Fibroblast of skin of back (primary cell): Measurements from ENCODE around the gene ACSL6.

Source experiments
- DNase-seq: peaks from one replicate; pipeline ENCODE4 v3.0.0-alpha.2; 2013

The ACSL6 gene

DNA sequence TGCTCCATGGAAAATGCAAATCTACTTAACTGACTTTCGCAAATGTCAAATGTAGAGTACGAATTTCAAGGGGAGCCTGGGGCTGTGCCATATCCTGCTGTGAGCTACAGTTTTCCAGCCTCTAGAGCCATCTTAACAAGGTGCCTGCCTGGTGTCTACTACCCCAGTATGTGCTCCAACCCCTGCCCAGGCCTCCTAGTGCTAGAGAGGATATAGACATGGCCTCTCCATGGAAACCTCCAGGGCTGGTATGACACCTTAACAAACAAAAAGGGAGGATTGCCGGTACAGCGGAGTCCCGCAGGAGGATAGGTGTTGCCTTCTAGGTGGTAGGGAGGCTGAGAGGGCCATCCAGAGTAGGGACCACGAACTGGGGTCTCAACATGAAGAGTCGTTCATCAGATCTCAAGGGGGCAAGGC, 35.4 kb upstream of the ACSL6 start:
- DNase-seq, result no peak

DNA sequence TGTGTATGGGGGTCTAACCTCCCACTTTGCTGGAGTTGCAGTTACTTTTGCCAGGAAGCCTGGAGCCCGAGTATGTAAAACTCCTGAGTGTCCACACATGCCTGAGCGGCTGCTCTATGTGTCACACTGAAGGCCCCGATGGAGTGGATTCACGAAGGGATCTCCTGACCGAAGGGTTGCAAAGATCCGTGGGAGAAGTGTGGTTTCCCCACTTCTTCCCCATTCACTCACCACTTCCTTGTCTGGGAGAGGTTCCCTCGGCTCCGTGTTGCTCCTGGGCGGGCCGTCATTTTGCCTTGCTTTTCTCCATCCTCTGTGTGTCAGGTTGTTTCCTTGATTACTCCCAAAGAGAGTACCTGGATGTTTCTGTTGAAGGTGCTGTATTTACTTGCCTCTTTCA, 32.7 kb upstream of the ACSL6 start:
- no peak for DNase-seq

DNA sequence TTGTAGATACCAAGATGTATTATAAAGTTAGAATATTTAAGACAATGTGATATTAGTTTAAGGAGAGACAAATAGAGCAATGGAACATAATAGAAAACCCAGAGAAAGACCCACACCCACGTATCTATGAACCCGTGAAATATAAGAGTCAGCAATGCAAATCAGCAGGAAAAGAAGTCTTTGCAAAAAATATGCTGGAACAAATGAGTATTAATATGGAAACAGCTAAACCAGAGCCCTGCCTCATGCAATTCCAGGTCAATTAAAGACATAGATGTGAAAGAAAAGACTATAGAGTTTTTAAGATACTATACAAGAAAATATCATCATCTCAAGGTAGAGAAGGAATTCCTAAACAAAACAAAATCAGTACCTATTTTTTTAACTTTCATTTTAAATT, 25.9 kb upstream of the ACSL6 start:
- DNase-seq, result no peak

DNA sequence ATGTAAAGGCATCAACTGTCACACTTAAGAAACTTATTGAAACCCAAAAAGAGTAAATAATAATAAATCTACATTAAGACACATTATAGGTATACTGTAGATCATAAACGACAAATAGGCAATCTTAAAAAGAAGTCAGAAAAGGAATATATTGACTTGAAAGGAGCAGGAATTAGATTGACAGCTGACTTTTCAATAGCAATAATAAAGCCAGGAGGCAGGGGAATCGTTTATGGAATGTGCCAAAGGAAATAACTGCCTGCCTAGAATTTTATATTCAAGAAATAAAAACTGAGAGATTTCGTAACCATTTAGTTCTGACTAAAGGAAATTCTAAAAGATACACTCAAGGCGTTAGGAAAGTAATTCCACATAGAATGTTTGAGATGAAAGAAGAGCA, 21.7 kb upstream of the ACSL6 start:
- no peak for DNase-seq

DNA sequence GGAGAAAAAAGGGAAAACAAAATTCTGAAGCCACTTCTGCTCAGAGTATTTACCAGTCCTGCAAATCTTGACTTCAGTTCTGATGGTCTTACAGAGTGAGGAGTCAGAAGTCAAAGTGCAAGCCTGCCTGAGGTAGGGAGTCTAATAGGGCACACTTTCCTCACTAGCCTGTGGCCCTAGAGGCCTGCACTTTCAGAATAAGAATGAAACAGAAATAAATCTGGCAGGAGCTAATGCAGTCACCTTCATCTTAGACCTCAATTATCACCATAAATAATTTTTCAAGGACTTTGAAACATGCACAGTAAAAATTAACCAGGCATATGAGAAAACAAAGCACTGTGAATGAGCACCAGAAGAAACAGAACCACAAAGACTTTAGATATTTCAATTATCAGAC, 20.7 kb upstream of the ACSL6 start:
- DNase-seq, result no peak

DNA sequence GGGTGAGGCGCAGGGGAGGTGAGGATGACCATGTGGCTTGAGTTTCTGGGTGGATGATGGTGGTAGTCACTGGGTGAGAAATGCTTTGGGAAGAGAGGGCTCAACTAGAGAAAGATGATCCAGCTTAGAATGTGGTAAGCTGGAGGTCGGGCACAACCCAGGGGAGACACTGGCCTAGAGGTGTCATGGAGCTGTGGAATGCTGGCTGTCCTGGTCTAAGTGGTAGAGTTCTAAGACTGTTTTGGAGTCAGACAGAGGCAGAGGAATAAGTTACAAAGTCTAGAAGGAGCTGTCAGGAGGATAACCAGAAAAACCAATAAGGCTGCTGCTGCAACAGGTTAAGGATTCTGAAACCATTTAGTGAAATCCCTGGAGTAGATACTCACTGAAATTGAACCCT, 19.2 kb upstream of the ACSL6 start:
- DNase-seq, result no peak

DNA sequence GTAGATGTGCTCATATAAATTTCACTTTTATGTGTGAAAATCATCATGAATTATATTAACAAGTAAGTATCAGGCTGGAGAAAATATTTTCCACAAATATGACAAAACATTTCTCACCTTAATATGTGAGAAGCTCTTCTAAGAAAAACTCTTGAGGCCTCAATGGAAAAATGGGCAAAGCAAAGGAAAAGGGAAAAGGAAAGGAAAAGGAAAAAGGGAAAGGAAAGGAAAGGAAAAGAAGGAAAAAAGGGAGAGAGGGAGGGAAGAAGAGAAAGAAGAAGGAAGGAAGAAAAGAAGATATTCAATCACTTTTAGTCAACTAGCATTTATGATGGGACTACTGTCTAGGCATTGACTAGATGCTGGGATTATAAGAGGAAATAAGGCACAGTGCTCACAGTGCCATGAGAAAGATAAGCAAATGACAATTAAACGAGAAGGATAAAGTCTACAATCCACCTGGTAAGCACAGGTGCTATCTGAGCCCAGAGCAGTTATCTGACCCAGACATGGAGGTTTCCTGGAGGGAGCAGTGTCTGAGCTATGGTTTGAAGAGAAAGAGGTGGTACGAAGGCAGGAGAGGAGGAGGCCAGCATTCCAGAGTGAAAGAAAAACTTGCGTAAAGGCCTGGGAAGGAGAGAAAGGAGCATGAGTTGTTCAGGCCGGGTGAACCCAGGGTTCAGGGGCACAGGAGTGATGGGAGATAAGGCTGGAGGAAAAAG, 18.3 kb upstream of the ACSL6 start:
- no peak for DNase-seq

DNA sequence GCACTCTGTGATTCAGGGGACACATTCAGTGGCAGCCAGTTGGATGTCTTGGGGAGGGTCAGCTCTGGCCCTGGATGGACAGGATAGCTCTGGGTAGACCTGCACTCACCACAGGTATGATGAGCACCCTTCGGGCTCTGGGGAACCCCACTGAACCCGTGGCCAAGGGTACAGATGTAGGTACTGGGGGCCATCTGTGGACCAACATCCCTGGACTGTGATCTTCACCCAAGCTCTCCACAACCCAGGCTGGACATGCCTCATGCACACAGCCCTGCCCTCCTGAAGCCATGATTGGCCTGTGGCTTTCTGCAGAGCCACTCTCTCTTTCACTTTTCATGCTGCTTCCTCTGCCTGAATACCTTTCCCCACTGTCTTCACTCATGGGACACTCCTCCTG, 15.6 kb upstream of the ACSL6 start:
- no peak for DNase-seq

DNA sequence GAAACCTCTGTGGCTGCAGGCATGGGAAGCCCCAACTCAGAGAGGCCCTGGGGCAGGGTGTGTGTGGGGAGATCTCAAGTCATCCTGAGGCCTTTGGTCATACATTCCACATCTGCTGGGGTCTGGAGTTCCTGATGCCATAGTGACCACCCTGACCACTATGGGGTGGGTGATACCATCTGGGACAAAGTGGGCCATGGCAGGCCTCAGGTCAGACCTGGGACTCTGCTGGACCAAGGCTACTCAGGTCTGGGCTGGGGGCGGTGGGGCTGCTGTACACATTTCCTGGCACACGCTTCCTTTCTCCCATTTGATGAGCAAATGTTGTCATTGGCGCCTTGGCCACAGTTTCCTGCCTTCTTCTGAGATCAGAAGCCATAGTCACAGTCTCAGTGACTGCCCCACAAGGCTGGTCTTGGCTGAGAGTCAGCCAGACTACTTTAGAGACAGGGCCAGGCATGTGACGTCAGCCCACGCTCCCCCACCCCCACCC, 15.1 kb upstream of the ACSL6 start:
- no peak for DNase-seq

DNA sequence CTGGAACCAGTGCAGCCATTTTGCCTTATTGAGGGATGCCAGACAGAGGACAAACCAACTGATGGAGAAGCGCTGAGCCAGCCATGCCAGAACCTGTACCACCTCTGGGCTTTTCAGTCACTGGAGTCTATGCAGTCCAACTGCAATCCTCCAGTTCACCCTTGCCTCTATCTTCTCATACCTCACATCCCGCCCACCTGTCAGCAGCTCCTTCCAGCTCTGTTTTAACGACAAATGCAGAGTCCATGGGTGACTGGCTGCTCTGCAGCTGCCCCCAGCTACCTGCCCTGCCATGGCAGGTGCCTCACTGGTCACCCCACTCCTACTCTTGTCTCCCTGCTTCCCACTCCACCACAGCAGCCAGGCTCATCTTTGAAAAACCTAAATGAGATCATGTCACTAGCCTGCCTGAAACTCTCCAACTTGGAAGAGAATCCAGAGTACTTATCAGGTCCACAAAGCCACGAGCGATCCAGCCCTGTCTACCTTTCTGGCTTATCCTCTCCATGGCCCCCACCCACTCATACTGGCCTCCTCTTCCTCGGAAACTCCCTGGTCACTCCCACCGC, 14.0 kb upstream of the ACSL6 start:
- DNase-seq, result no peak

DNA sequence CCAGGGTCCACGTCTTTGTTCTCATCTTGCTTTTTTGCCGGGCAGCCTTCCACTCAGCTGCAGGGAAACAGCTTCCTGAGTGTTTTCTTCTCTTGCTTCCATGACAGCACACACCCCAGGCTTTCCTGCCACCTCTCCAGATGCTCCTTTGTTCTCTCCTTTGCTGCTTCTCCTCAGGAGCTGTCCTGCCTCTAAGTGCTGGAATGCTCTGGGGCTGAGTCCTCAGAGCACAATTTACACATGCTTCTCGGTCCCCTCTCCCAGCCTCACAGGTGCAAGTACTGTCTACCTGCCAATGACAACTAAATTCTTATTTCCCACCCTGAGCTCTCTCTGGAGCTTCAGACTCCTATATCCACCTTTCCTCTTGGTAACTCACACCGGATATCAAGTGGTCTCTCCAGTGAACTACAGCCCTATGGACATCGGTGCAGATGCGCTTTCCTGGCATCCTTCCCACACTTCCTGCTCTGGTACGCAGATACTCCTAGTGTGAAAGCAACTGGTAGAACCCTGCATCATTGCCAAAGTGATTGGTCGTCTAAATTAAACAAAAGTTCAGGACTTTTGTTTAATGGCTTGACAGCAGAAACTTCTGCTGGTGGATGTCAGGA, 13.4 kb upstream of the ACSL6 start:
- DNase-seq, result no peak

DNA sequence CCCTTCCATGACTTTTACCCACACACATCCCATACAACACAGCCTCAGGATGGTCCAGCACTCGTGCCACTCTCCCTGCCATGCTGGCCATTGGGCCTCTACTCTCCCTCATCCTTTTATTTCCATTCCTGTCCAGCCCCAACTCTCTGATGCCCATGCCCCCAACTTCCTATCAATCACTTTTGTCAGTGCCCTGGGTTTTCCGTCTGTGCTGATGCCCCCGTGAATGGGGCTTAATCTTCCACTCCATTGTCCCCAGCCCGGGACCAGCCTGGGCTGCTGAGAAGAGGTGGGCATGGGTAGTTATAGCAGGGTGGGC, 12.6 kb upstream of the ACSL6 start:
- DNase-seq, result no peak

DNA sequence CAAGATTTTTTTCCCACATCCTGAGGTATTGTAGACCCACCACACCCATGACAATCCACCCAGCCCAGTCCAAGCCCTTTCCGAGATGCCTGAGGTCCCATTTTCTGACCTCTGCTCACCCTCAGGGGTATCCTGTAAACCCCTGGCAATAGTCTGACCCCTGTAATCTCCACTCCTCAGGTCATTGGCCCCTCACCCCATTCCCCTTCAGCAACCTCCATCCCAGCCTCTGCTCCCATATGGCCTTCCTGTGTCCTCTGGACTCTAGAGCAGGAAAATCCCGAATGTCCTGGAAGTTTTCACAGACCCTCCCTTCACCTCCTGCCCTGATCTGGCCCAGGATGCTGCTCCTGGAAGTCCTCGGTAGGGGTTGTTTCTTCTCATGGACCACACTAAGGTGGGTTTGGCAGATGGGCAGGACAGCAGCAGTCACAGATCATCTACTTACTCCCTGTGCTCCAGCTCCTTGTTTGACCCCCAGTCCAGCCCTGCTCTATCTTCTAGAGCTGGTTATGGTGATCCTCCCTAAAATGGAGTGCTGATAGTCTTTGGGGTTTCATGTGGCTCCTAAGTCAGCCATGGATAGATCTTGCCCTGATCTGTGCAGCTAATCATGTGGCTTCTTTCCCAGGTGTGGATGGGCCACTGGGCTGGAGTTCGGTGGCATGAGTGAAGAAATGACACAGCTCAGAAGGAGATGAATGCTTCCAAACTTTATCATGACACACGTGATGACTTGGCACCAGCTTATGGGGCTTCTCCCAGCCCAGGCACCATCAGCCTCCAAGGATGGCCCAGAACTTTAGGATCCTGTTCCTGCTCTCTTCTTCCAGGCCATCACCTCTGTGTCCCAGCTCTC, 12.0 kb upstream of the ACSL6 start:
- no peak for DNase-seq

DNA sequence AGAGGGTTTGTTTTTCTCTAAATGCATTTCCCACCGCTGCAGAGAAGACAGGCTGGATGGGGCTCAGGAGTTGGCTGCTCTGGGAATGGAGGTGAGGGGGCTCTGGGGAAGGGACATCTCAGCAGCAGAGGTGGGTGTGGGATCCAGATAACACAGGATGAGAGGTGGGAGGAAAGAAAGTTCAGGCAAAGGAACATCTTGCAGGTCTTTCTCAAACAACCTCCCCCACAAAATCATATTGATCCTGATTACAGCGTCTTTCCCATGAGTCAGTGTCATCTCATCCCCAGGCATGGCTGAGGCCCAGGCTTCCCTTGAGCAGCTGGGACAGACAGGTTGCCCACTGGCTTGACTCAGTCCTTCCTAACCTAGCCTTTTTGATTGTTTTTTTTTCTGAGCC, 11.3 kb upstream of the ACSL6 start:
- no peak for DNase-seq

DNA sequence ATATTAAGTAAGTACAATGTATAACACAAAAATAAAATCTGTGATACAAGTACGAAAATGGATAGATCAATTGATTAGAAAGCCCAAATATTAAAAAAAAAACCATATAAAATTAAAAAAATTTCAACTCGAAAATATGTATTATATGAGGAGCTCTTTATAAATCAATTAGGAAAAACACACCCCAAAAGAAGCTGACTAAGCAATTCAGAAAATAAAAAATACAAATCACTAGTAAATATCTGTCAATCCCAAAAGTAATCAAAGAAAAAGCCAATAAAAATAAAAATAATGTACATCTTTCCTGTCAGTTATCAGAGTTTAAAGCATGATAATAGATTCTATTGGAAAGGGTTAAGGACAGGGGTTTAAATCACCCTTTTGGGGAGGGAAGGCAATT, 10.2 kb upstream of the ACSL6 start:
- no peak for DNase-seq

DNA sequence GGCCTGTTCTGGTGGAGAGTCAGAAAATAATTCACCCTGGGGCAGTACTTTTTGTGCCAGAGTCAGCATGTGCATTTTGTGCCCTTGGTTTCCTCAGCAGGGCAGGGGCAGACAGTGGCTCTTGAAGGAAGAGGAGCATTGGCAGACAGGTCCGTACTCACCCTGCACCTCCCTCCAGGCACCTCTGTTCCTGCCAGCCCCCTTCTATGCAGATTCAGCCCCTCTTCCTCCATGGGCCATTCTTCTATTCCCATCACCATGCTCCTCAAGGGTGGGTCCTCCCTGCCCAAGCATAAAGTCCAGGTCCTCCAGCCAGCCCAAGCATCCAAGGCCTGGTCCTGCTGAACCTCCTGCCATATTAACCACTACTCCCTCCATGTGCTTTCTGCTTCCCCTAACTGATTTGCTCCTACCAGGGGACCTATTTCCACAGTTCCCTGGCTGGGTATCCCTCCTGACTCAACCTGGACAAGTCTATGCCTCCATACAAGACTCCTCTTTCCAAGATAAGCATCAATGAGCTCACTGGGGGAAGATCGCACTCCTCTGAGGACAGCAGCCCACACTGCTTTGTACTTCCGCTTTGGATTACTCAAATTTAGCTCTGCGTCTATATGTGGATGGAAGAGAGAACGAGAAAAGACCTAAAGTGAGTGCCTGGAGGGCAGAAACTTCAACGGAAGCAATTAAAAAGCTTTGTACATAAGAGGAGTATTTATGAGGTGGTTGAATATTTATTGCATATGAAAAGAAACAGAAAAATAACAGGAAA, 9.3 kb upstream of the ACSL6 start:
- DNase-seq, result no peak

DNA sequence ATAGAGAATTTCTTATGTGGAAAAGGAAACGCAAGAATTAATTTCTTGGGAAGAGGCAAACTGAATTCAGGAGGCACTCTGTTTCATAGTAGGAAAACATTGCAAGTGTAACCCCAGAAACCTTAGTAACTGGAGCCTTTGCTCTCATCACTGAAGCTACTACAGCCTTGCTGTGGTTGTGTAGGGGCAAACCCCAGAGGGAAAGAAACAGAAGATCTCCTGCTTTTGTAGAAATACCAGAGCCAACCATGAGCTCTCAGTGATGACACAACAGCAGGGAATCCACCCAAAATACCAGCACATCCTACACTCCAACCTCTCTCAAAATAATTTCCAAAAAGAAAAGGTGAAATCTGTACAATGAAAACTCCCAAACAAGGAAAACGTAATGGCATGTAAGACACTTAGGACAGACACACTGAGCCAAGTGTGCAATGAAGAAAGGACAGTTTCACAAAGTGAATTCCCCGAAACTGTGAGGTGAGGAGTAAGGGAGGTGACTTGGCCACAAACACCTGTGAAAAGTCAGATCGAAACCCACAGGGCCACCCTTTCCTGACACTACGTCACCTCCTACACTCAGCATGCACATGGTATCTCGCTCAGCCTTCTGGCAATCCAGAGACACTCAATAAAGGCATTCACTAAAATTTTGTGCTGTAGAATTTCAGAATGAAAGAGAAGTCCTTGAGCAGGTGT, 8.5 kb upstream of the ACSL6 start:
- DNase-seq, result no peak

DNA sequence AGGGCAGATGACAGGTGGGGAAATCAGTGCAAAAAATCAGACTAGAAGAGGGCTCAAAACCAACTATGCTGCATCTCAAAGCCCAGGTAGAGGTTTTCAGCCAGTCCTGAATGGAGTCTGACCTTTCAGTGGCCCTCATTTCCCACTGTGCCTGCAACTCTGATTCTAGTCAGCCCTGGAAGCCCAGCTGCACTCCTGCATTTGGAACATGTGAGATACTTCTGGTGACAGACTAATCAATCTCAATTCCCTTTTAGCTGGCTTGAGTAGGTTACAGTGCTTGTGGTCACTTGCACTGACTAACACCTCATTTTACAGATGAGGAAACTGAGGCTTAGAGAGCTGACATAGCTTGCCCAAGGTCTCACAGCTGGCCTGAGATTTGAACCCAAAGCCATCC, 7.9 kb upstream of the ACSL6 start:
- DNase-seq, result no peak

DNA sequence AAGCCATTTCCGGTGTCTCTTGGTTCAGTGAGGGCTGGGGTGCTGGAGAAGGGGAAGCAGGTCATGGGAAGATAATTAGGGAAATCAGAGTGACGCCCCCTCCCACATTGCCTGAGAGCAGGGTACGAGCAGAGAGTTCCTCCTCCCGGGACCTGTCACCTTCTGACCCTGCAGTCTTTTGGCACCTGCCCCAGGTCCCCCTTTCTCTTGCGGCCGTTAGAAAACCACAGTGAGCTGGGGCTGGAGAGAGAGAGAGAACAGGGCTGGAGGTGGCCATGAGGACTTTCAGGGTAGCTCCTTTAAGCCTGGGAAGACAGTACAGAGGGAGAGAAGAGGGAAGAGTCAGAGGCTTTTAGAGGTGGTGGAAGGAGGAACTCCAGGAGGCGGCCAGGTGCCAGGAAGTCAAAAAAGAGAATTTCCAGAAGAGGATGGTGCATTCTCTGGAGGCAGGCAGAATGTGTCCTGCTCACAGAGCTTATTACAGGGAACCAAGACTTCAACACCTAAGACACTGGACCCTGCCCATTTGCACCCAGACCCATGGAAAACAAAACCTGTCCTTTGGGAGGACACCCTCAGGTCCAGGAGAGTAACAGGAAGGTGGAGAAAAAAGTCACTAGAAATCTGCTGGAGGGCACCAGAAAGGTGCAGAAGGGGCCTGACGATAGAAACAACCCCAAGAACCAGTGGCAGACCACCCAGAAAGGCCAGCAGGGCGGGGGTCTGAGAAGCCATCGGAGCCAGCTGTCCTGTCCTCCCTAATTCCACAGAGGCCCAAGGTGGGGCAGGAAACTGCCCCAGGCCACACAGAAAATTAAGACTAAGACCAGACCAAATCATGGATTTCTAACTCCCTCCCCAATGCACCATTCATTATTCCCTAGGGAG, 6.5 kb upstream of the ACSL6 start:
- no peak for DNase-seq

DNA sequence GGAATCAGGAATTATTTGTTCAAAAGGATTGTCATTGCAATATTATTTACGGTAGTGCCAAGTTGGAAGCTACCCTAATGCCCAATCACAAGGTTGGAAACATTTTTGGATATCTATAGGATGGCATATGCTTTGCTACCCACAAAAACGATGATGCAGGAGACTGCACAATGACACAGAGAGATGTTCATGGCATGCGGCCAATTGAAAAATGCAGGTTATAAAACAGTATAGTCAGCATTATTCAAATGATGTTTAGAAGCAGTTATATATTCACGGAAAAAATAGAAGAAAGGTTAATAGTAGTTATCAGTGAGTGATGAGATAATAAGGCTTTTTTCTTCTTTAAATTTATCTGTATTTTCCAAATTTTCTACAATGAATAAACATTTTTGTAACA, 5.9 kb upstream of the ACSL6 start:
- DNase-seq, result no peak

DNA sequence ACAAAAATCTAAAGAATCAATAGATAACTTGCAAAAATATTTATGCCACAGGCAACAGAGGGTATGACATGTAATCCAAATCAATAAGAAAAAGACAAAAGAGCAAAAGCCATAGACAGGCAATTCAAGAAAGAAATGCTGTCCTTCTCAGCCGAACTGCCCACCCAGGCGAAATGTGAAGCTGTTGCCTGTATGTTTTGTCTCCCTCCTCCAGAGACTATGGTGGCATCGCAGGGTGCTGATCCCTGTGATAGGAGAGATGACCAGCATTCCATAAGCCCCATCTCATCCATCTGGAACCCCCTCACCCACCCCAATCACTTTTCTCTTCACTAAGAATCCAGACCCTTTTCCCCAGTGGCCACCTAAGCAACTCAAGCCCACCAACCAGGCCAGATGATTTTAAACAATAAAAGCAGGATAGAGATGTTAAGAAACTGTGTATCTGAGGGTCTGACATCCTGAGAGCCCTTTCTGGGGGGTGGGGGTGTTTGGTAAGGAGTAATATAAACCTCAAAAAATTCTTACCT, 5.3 kb upstream of the ACSL6 start:
- no peak for DNase-seq
